ENCODE measurements around the gene FOXJ1.

Gene FOXJ1

DNA sequence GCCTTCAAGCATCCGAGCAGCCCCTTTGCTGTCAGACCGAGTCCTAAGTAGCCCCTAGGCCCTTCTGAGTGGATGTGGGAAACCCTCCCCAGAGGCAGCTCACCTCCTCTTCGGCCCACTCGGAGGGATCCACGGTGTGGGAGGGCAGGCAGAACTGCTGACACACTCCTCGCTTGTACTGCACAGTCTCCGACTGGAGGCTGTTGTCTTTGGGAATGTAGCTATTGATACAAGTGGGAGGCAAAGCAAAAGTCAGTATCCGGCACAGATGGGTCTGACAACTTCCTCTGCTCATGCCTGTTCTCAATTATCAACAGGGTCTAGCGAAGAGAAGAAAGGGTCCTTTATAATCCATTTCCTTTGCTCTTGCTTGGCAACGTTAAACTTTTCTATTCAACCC, 25.9 kb upstream of the FOXJ1 start:
- ATAC-seq (ENCODE audit: low read depth) (no peak), DNase-seq (ENCODE audit: low spot score) (no peak)
- Histone ChIP-seq H3K4me3 (ENCODE audit: severe bottlenecking) (no peak overlapping the region), H3K9me3 (ENCODE audit: severe bottlenecking) (no peaks in the 10 kb centered on the region), H3K4me1 (ENCODE audit: insufficient read depth, poor library complexity, severe bottlenecking) (no peaks in the 10 kb centered on the region), H3K27ac (ENCODE audit: poor library complexity, severe bottlenecking) (no peak overlapping the region), H3K27me3 (ENCODE audit: insufficient read depth, poor library complexity, severe bottlenecking) (no peaks in the 10 kb centered on the region), H3K36me3 (ENCODE audit: low read depth) (no peaks in the 10 kb centered on the region)
- TF ChIP-seq, protein P1, sequence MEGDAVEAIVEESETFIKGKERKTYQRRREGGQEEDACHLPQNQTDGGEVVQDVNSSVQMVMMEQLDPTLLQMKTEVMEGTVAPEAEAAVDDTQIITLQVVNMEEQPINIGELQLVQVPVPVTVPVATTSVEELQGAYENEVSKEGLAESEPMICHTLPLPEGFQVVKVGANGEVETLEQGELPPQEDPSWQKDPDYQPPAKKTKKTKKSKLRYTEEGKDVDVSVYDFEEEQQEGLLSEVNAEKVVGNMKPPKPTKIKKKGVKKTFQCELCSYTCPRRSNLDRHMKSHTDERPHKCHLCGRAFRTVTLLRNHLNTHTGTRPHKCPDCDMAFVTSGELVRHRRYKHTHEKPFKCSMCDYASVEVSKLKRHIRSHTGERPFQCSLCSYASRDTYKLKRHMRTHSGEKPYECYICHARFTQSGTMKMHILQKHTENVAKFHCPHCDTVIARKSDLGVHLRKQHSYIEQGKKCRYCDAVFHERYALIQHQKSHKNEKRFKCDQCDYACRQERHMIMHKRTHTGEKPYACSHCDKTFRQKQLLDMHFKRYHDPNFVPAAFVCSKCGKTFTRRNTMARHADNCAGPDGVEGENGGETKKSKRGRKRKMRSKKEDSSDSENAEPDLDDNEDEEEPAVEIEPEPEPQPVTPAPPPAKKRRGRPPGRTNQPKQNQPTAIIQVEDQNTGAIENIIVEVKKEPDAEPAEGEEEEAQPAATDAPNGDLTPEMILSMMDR (IDR thresholded peaks at IDR 0.05; ENCODE audit: poor library complexity, severe bottlenecking) = no peak

DNA sequence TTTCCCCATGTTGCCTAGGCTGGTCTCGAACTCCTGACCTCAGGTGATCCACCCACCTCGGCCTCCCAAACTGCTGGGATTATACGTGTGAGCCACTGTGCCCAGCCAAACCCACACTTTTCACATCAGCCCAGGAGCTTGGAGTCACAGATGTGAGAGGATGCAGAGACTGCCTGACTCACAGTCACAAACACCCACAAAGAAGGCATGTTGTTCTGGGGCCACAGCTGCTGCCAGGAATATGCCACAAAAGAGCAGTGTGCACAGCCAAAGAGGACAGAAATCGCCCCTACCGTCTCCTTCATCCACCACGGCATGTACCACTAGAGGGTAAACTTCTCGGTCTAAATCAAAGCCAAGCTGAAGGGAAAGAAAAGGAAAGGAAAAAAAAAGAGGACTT, 25.1 kb upstream of the FOXJ1 start:
- Histone ChIP-seq H3K4me1 (ENCODE audit: insufficient read depth, poor library complexity, severe bottlenecking) (no peaks in the 10 kb centered on the region), H3K4me3 (ENCODE audit: severe bottlenecking) (no peak overlapping the region), H3K27me3 (ENCODE audit: insufficient read depth, poor library complexity, severe bottlenecking) (no peaks in the 10 kb centered on the region), H3K27ac (ENCODE audit: poor library complexity, severe bottlenecking) (no peak overlapping the region), H3K36me3 (ENCODE audit: low read depth) (no peaks in the 10 kb centered on the region), H3K9me3 (ENCODE audit: severe bottlenecking) (no peaks in the 10 kb centered on the region)
- TF ChIP-seq, protein P1 (IDR thresholded peaks at IDR 0.05; ENCODE audit: poor library complexity, severe bottlenecking) = no peak
- no peak for ATAC-seq (ENCODE audit: low read depth)
- no peak for DNase-seq (ENCODE audit: low spot score)

DNA sequence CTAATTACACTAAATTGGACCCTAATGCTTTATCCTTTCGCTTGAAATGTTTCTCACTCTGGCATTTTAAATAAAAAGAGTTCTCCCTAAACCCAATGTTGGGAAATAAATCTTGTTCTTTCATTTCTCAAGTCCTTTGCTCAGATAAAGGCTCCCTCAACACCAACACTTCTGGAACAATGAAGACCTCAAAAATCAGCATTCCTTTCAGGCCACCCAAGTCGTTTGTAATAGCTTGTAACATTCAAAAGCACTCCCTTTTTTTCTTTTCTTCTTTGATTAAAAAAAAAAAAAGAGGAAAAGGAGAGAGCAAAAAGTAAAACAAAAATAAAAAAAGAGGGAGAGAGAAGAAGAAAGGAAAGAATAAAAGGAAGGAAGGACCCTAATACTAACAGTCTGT, 23.3 kb upstream of the FOXJ1 start:
- Histone ChIP-seq H3K4me1 (ENCODE audit: insufficient read depth, poor library complexity, severe bottlenecking) (no peaks in the 10 kb centered on the region), H3K4me3 (ENCODE audit: severe bottlenecking) (no peak overlapping the region), H3K9me3 (ENCODE audit: severe bottlenecking) (no peaks in the 10 kb centered on the region), H3K27ac (ENCODE audit: poor library complexity, severe bottlenecking) (no peak overlapping the region), H3K27me3 (ENCODE audit: insufficient read depth, poor library complexity, severe bottlenecking) (no peaks in the 10 kb centered on the region), H3K36me3 (ENCODE audit: low read depth) (no peaks in the 10 kb centered on the region)
- ATAC-seq (ENCODE audit: low read depth) (no peak), DNase-seq (ENCODE audit: low spot score) (no peak)
- TF ChIP-seq, protein P1 (IDR thresholded peaks at IDR 0.05; ENCODE audit: poor library complexity, severe bottlenecking) = no peak

DNA sequence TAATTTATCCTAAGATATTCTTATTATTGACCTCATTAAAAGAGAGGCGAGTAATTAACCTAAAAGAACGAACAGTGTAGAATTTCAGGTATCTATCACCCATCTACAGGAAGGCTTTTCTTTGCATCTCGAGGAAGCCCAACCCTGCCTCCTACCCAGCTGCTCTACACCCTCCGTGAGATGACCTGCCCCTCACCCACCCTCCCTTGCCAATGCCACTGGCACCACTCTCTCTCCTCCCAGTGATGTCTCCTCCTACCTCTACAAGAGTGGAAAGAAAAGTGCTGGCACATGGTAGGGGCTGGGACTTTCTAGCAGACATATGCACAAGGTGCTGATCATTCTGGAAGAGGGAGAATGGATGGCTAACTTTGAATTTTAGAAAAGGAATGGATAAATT, 22.9 kb upstream of the FOXJ1 start:
- Histone ChIP-seq H3K27ac (ENCODE audit: poor library complexity, severe bottlenecking) (no peak overlapping the region), H3K36me3 (ENCODE audit: low read depth) (no peaks in the 10 kb centered on the region), H3K27me3 (ENCODE audit: insufficient read depth, poor library complexity, severe bottlenecking) (no peaks in the 10 kb centered on the region), H3K9me3 (ENCODE audit: severe bottlenecking) (no peaks in the 10 kb centered on the region), H3K4me3 (ENCODE audit: severe bottlenecking) (no peak overlapping the region), H3K4me1 (ENCODE audit: insufficient read depth, poor library complexity, severe bottlenecking) (no peaks in the 10 kb centered on the region)
- TF ChIP-seq, protein P1 (IDR thresholded peaks at IDR 0.05; ENCODE audit: poor library complexity, severe bottlenecking) = no peak
- DNase-seq (ENCODE audit: low spot score) = no peak
- no peak for ATAC-seq (ENCODE audit: low read depth)

DNA sequence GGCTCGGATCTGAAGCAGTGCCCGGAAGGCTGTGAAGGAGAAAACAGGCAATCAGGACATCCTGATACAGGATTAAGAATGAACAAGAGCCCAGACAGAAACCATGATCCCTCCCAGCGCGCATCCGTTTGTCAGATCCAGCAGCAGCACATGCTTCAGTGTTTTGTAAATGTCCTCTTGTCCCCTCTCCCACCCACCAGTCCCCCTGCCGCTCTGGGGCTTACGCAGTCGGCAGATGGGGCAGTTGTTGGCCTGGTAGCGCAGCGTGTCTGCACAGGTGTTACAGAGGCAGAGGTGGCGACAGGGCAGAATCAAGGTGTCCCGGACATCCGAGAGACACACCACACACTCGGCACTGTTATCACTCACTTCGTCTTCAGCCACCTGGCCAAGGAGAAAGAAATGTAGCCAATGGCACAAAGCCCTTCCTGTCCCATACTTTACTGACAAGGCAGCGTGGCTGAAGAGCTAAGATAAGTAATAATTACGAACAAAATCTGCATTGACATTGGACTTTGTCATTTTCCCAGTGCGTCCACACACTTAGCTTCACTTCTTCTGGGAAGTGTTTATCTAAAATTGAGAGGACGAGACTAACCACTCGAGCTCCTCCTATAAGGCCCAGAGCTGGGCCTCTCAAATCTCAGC, 20.7 kb upstream of the FOXJ1 start:
- H3K27me3 ChIP-seq (ENCODE audit: insufficient read depth, poor library complexity, severe bottlenecking) = no peaks in the 10 kb centered on the region
- ATAC-seq (ENCODE audit: low read depth) (no peak), DNase-seq (ENCODE audit: low spot score) (no peak)
- H3K9me3 ChIP-seq (ENCODE audit: severe bottlenecking) = no peaks in the 10 kb centered on the region
- no peak overlapping the region for H3K27ac ChIP-seq (ENCODE audit: poor library complexity, severe bottlenecking)
- no peaks in the 10 kb centered on the region for H3K4me1 ChIP-seq (ENCODE audit: insufficient read depth, poor library complexity, severe bottlenecking)
- H3K4me3 ChIP-seq (ENCODE audit: severe bottlenecking) = no peak overlapping the region
- no peaks in the 10 kb centered on the region for H3K36me3 ChIP-seq (ENCODE audit: low read depth)
- TF ChIP-seq, protein P1 (IDR thresholded peaks at IDR 0.05; ENCODE audit: poor library complexity, severe bottlenecking) = no peak

Data from RWPE2 (cell line).